ENCODE data around the gene SLC9A9. TPM values are rescaled to one million over a fixed set of nuclear protein-coding genes. Genes with fewer than 3 reads are reported as not detected.

The SLC9A9 gene
- total RNA-seq, 4 donors from 2014 or later, result 13.4 to 15.0 (median 14.4) TPM

DNA sequence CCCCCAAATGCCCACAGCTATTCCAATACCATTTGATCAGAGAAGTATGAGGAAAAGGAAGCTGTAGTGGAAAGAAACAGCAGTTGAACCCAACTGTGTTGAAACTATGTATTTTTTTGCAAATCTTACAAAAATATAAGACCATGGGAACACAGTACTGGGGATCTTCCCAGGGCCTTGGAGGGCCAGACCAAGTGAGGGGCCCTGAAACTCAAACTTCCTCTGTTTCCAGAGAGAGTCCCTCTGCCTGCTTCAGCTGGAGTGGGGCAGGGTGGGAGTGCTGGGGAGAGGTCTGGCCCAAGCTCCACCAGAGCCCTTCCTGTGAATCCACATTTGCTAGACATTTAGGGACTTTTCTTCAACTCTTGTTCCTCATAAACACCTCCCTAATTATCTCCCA, 464.8 kb downstream of the SLC9A9 start:
- intact Hi-C loops (cut with DNase I), result no loop called here
- DNase-seq (ENCODE audit: extremely low spot score), result no peak
- Histone ChIP-seq H3K4me1 (no peaks in the 10 kb centered on the region), H3K36me3 (no peaks in the 10 kb centered on the region), H3K27me3 (no peaks in the 10 kb centered on the region), H3K27ac (replicated peaks in 1 of 4) (no peak overlapping the region), H3K9me3 (no peaks in the 10 kb centered on the region), H3K4me3 (no peak overlapping the region)
- TF ChIP-seq POLR2AphosphoS5 (IDR thresholded peaks at IDR 0.05) (no peak), EP300 (IDR thresholded peaks at IDR 0.05) (no peak), POLR2A (IDR thresholded peaks at IDR 0.05; ENCODE audit: low read depth) (no peak), CTCF (IDR thresholded peaks at IDR 0.05) (no peak)

- DNase-seq (ENCODE audit: extremely low spot score), result no peak
- WGBS, result 100% methylated on average over 1 of the region's 1 CpG
- H3K9me3 ChIP-seq, result no peaks in the 10 kb centered on the region
- TF ChIP-seq POLR2A (IDR thresholded peaks at IDR 0.05; ENCODE audit: low read depth) (no peak), EP300 (IDR thresholded peaks at IDR 0.05) (no peak), POLR2AphosphoS5 (IDR thresholded peaks at IDR 0.05) (no peak), CTCF (IDR thresholded peaks at IDR 0.05) (no peak)
- intact Hi-C loops (cut with DNase I), result no loop called here
- H3K4me1 ChIP-seq, result no peaks in the 10 kb centered on the region
- no peak overlapping the region for H3K4me3 ChIP-seq
- H3K36me3 ChIP-seq, result no peaks in the 10 kb centered on the region
- no peaks in the 10 kb centered on the region for H3K27me3 ChIP-seq
- no peak overlapping the region for H3K27ac ChIP-seq (replicated peaks in 1 of 4)
Measured at GRCh38 chr3:143382816-143383215, 465.5 kb downstream of the SLC9A9 start.

DNA sequence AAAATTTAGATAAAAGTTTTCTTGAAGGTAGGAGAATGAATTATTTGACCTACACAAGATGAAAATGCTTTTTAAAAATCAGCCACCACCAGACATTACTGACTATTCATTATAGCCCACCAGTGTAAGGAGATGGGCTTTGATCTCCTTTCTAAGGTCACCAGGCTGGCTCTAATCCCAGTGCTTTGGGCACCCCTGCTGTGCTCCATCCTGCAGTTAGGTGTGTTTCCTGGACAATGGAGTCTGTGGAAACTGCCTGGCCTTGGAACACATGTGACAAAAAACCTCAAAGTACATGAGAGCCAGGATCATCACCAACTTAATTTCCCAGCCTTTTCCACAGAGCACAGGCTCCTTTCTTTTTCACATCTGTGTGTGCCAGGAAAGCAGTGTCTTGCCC, 467.8 kb downstream of the SLC9A9 start:
- H3K36me3 ChIP-seq, result no peaks in the 10 kb centered on the region
- no peak overlapping the region for H3K27ac ChIP-seq (replicated peaks in 1 of 4)
- TF ChIP-seq CTCF (IDR thresholded peaks at IDR 0.05) (no peak), POLR2A (IDR thresholded peaks at IDR 0.05; ENCODE audit: low read depth) (no peak), POLR2AphosphoS5 (IDR thresholded peaks at IDR 0.05) (no peak), EP300 (IDR thresholded peaks at IDR 0.05) (no peak)
- intact Hi-C loops (cut with DNase I), result no loop called here
- H3K4me3 ChIP-seq, result no peak overlapping the region
- no peaks in the 10 kb centered on the region for H3K9me3 ChIP-seq
- DNase-seq (ENCODE audit: extremely low spot score), result no peak
- no peaks in the 10 kb centered on the region for H3K27me3 ChIP-seq
- H3K4me1 ChIP-seq, result no peaks in the 10 kb centered on the region

GRCh38 chr3:143375698-143376097, 472.6 kb downstream of the SLC9A9 start:
- Histone ChIP-seq H3K36me3 (no peaks in the 10 kb centered on the region), H3K27ac (replicated peaks in 1 of 4) (no peak overlapping the region), H3K27me3 (no peaks in the 10 kb centered on the region), H3K4me3 (no peak overlapping the region), H3K4me1 (no peaks in the 10 kb centered on the region), H3K9me3 (no peaks in the 10 kb centered on the region)
- TF ChIP-seq POLR2A (IDR thresholded peaks at IDR 0.05; ENCODE audit: low read depth) (no peak), EP300 (IDR thresholded peaks at IDR 0.05) (no peak), CTCF (IDR thresholded peaks at IDR 0.05) (no peak), POLR2AphosphoS5 (IDR thresholded peaks at IDR 0.05) (no peak)
- intact Hi-C loops (cut with DNase I), result no loop called here
- WGBS, result 94% methylated on average over 1 of the region's 1 CpG
- no peak for DNase-seq (ENCODE audit: extremely low spot score)

- H3K27me3 ChIP-seq, result no peaks in the 10 kb centered on the region
Measured at GRCh38 chr3:143367171-143367570, 481.1 kb downstream of the SLC9A9 start.

More at GRCh38 chr3:143367171-143367570, 481.1 kb downstream of the SLC9A9 start:
- intact Hi-C loops (cut with DNase I), result no loop called here
- Histone ChIP-seq H3K9me3 (no peaks in the 10 kb centered on the region), H3K27ac (replicated peaks in 1 of 4) (no peak overlapping the region), H3K36me3 (no peaks in the 10 kb centered on the region), H3K4me3 (no peak overlapping the region), H3K4me1 (peaks cover 0 to 12% (median 3%) of the 10 kb centered on the region in 4 donors)
- 30% methylated on average over 1 of the region's 1 CpG for WGBS
- no peak for DNase-seq (ENCODE audit: extremely low spot score)
- TF ChIP-seq CTCF (IDR thresholded peaks at IDR 0.05) (no peak), POLR2AphosphoS5 (IDR thresholded peaks at IDR 0.05) (no peak), EP300 (IDR thresholded peaks at IDR 0.05) (no peak), POLR2A (IDR thresholded peaks at IDR 0.05; ENCODE audit: low read depth) (no peak)

Data from esophagus muscularis mucosa (tissue), 4 donors.